GM19463 (cell line): ENCODE measurements around the gene FIBP.
"Not testable (repeated sequence)": the region's sequence is repeated elsewhere in the genome, so short reads cannot be mapped to it uniquely, and the experiment has no call there.

Source experiments
- ATAC-seq: cut with Tn5 transposase; IDR thresholded peaks from one replicate; pipeline ENCODE4 v1.9.1; 2021; ENCODE audit warnings: mild to moderate bottlenecking, moderate library complexity; ENCODE audit not compliant: unreplicated experiment

The FIBP gene

DNA sequence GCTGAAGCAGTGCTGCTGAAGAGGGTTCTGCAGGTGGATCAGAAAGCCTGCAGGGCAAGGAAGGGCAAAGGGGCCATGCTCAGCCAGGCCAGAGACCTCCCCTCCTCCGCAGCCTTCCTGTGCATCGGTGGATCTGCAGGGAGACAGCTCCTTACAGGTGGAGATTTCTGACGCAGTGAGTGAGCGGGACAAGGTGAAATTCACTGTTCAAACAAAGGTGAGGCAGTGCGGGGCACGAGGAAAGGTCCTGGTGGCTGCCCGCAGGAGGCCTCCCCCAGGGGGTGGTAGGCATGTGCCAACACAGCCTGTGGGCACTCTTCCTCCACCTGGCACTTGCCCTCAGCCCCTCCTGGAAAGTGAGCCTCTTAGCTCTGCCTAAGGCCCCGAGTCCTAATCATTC is 38.9 kb downstream of the FIBP start:
- ATAC-seq = no peak

DNA sequence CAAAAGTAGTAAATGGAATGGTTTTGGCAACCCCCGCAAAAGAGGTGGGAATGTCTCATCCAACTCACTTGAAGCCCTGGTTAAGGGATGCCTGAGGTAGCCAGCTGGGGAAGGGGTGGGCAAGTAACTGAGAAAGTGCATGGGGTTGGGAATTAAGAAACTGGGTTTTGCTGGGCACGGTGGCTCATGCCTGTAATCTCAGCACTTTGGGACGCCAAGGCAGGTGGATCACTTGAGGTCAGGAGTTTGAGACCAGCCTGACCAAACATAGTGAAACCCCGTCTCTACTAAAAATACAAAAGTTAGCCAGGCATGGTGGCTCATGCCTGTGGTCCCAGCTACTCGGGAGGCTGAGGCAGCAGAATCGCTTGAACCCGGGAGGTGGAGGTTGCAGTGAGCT is 39.6 kb downstream of the FIBP start:
- not testable (repeated sequence) for ATAC-seq

DNA sequence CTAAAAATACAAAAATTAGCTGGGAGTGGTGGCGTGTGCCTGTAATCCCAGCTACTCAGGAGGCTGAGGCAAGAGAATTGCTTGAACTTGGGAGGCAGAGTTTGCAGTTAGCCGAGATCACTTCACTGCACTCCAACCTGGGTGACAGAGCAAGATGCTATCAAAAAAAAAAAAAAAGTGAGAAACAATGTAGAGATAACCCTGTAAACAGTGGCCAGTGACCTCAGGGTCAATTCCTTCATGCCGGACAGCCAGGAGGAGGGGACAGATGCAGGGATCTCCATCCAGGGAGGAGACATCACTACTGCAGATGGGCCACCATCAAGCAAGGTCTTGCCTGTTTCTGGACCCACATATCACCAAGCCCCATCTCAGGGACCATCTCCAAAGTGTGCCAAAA is 40.5 kb downstream of the FIBP start:
- no peak for ATAC-seq

DNA sequence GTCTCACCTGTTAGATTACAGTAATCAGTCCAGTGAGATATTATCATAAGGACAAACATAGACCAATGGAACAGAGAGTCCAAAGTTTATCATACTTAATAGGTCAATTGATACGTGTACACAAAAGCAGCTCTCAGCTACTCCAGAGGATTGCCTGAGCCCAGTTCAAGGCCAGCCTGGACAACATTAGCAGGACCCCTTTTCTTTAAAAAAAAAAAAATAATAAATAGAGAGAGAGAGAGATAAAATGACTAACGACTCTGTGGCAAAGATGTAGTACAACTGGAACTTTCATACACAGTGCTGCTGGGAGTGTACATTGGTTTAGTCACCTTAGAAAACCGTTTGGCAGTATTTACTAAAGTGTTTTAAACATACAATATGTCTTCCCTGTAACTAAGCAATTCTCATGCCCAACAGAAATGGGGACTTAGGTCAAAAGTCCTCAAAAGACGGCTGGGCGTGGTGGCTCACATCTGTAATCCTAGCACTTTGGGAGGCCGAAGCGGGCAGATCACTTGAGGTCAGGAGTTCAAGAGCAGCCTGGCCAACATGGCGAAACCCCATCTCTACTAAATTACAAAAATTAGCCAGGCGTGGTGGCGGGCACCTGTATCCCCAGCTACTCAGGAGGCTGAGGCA is 43.9 kb downstream of the FIBP start:
- ATAC-seq = no peak

DNA sequence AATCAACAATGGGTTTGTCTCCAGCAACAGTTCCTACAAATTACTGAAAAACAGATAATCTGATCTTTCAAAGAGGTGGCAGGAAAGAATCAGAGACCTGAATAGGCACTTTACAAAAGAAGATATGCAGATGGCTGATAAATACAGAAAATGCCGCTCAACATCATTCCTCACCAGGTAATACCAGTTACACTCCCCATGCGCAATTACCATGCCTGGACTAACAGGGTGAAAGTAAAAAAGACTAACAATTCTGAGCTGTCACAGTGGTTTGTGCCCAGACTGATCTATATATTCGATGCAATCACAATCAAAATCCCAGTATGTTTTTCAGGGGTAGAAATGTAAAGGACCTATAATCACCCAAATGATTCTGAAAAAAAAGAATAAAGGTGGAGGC is 44.5 kb downstream of the FIBP start:
- ATAC-seq = no peak

DNA sequence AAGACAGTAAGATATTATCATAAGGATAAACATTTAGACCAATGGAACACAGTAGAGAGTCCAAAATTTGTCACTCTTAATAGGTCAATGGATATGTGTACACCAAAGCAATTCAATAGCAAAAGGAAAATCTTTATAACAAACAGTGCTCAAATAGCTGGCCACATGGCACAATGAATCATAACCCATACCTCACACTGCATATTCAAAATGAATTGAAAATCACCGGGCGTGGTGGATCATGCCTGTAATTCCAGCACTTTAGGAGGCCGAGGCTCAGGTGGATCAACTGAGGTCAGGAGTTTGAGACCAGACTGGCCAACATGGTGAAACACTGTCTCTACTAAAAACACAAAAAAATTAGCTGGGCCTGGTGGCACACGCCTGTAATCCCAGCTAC is 46.1 kb downstream of the FIBP start:
- no peak for ATAC-seq

DNA sequence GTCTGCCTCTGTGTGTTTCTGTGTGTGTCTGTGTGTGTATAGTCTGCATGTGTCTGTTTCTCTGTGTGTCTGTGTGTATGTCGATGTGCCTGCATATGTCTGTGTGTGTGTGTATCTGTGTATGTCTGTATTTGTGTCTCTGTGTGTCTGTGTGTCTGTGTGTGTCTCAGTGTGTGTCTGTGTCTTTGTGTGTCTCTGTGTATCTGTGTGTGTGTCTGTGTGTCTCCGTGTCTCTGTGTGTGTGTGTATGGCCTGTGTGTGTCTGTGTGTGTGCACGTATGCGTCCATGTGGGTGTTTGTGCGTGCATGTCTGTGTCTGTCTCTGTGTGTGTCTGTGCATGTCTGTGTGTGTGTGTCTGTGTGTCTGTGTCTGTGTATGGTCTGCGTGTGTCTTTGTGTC is 54.1 kb downstream of the FIBP start:
- ATAC-seq = no peak
